ENCODE measurements around the gene PARD3.

GRCh38 chr10:34535872-34536271, 279.2 kb downstream of the PARD3 start:
- TF ChIP-seq CTCF (IDR thresholded peaks at IDR 0.05; ENCODE audit: insufficient read depth, low read depth, low read length) = no peak
- TF ChIP-seq EZH2 (IDR thresholded peaks at IDR 0.05; ENCODE audit: insufficient read depth, low read length) = no peak

Data from astrocyte (in vitro differentiated cells and primary cell).